Activated T-cell treated with anti-CD3 and anti-CD28 coated beads, Interleukin-2, amount 50 U/mL, for 1 hour (primary cell): ENCODE results near the gene CREB3L2.
"Not testable (repeated sequence)": the region's sequence is repeated elsewhere in the genome, so short reads cannot be mapped to it uniquely, and the experiment has no call there.

ENCODE experiments used
- DNase-seq: peaks from one replicate; pipeline ENCODE4 v3.0.0-alpha.2; 2020

Gene CREB3L2

DNA sequence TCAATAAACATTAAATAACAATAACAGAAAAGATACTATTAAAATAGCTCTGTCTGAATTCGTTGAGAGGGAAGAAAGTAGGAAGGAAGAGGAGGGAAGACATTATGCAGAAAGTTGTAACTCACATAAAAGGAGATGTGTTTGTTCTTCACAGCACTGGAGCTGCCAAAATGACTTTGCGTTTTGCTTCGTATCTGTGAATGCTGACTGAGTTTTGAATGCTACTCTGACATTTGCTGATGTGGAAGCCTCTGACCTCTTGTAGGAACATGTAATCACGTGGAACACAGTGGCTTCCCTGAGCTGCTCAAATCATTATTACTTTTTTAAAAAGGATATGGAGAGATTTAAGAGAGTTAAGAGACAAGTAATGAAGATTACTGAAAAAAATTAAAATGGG lies 139.5 kb downstream of the CREB3L2 start:
- no peak for DNase-seq

- DNase-seq: no peak
Observed at GRCh38 chr7:137860542-137860941, 141.3 kb downstream of the CREB3L2 start.

GRCh38 chr7:137853053-137853452 lies 148.8 kb downstream of the CREB3L2 start:
- DNase-seq: no peak

- no peak for DNase-seq
Observed at GRCh38 chr7:137852108-137852507, 149.8 kb downstream of the CREB3L2 start.

- no peak for DNase-seq
Observed at GRCh38 chr7:137850972-137851945, 150.6 kb downstream of the CREB3L2 start.

DNA sequence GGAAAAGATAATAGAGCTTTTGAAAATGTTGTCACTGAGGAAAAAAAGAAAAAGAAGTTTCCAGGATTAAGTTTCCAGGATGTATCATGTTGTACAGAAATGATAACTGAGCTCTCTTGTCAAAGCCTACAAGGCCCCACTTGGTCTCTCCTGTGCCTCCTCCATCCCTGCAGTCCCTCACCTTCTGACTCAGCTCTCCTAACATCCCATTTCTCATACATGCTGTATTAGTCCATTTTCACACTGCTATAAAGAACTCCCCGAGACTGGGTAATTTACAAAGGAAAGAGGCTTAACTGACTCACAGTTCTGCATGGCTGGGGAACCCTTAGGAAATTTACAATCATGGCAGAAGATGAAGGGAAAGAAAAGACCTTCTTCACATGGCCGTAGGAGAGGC lies 151.3 kb downstream of the CREB3L2 start:
- no peak for DNase-seq

- DNase-seq: no peak
Observed at GRCh38 chr7:137848095-137848494, 153.8 kb downstream of the CREB3L2 start.

DNA sequence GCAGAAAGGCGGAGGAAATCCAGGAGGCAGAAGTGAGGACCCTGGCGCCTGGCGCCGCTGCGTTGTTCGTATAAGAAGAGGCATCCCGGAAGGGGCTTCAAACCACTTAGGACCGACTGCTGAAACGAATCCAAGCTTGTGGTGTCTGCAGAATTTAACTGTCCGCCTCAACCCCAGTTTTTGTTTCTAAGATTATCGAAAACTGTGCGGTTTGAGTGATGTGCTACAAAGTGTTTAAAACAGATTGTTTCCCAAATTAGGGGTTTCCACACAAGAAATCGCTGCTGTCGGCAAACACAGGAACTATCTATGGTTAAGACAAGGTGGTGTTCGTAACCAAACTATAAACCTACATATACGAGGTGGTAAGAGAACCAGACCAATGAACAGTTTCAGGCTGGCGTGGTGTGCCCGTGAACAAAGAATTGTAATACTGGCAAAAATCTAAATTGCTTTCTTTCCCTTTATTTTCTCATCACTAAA lies 154.3 kb downstream of the CREB3L2 start:
- no peak for DNase-seq

DNA sequence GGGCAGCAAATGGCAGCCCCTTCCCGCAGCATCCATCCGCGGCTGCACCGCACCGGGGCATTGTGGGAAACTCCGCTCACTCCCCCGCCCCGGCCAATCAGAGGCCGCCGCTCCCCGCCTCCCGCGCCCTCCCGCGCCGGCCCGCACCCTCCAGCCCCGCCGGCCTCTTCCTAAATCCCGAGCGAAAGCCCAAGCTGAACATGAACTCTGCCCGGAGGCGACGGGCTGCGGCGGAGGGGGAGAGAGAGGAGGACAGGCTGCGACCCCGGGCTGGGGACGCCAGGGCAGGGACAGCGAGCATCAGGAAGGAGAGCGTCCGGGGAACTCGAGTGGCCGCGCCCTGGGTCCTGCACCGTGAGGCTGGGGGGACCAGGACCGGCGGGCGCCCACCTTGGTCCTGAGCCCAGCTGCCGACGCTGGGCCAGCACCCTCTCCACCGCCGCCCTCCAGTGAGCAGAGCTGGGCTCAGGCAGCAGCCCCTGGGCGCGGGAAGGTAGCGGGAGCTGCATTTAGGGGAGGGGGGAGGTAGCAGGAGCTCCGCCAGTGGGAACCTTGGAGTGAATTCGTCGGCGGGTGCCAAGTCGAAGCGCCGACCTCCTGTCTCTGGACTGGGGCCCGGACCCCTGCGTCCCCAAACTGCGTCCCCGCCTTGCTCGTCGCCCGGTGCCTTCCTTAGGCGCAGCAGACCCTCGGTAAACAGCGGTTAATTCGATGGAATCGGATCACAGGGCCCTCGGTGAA lies 154.9 kb downstream of the CREB3L2 start, which contains the start of gene DGKI:
DGKI (minus strand) TSS at position 148 of the 741 bp plus-strand sequence.
- DNase-seq: no peak

- peak; percentile 23 for DNase-seq
Observed at GRCh38 chr7:137846549-137846826, 155.4 kb downstream of the CREB3L2 start.

DNA sequence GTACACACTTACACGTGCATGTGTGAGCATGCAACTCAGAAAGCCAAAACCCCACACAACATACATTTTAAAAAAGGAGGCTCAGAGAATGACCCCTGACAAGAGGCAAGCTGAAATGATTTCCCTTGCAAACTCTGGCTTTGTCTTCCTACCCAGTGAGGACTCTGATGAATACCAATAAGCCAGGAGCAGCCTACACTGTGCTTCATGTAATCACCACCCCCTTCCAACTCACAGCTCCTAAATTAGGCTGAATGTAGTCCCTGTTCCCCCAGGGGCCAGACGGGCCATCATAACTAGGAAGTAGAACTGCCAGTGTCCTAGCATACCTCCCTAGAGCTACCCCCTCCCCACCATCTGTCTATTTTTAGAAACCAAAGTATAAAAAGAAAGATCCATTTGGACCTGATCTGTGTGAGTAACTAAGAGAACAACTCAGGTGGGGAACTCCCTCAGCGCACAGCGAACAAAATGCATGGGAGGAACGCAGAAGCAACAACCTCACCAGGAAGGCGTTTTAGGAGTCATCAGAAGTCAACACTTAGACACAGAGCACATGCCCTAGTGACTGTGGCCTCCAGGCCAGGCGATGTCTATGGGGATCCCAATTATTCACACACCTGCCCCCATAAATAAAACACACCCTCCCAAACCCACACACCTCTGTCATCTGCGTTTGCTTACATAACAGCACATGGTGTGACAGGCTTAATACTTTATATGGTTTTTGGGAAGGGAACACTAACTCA lies 157.0 kb downstream of the CREB3L2 start:
- no peak for DNase-seq

- DNase-seq: no peak
Observed at GRCh38 chr7:137839903-137840779, 161.7 kb downstream of the CREB3L2 start.

DNA sequence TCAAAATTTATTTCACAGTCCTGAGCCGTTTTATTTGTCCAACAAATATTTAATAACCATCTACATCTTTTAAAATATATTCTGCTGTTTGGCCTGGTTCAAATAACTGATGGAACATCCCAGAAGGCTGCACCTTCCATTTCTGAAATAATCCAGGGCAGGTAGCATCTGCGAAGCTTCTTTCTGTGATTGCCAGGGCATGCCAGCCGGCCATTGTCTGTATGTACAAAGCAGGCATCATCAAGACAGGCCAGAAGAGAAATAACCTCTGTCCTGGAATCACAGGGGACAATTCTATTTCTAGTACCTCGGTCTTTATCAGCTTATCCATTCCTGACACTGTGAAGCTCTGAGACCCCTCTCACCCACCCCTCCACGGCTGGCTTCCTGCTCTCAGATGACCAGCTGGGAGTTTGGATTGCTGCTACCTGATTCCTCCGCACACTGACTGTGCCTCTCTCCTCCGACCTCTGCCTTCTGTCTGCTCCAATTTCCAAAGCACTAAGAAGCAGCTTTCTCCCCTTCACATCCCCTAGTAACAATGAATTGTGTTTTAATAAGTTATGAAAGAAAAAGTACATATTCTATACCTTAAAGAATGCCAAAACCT lies 163.1 kb downstream of the CREB3L2 start:
- DNase-seq: no peak

DNA sequence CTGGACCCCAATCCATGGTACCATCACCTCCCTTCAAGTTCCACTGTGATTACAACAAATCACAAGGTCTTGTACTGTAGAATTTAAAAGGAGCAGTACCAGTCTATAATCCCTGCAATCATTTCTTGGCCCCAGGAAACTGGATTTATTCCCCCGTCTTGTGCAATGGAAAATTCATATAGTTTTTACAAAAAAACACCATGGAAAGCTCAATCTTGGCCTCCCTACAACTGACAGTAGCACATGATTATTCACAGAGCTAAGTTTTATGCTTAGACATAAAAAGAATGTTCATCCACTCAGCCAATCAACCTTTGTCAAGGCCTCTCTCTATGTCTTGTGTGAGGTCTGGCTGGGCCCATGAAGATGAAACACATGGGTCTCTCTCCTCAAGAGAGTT lies 165.3 kb downstream of the CREB3L2 start:
- no peak for DNase-seq

DNA sequence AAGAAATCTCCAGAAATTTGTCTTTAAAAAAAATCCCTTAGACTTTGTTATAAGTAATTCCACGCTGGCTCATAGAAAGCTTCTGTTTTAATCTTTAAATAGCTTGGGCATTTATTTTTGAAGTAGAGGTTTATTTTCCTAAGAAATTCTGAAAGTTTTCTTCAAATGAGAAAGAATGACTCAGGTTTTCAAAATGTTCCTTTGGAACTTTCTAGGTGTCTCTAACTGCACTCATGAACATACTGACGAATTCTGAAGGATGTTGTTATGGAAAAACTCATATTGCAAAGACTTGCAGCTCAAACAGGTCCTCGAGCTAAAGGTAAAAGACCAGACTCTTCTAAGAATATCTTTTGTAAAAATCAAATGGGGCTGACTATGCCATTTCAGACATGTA lies 165.8 kb downstream of the CREB3L2 start:
- DNase-seq: no peak

DNA sequence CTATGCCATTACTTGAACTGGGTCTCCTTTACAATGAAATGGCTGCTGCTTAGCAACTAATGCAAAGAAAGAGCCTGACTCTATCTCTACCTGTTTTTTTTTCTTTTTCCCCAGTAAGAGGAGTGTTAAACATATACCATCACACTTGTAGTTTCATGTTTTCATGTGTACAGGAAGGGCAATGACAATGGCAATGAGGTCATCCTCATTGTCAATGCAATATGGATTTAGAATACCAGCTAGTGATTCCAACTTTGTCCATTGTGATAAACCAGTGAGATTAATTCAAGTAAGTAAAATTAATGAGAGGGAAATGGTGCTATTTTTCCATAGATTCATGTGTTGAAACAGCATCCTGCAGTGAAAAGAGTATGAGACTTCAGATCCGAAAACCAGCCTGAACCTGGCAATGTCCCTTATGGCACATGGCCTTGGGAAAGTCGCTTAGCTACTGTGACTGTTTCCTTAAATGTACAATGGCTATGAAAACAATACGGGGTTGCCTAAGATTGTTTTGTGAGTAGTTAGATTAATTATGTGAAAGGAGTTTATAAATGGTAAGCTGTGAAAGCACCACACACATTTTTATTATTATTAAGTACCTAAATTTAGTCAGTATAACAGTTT lies 166.3 kb downstream of the CREB3L2 start:
- no peak for DNase-seq

DNA sequence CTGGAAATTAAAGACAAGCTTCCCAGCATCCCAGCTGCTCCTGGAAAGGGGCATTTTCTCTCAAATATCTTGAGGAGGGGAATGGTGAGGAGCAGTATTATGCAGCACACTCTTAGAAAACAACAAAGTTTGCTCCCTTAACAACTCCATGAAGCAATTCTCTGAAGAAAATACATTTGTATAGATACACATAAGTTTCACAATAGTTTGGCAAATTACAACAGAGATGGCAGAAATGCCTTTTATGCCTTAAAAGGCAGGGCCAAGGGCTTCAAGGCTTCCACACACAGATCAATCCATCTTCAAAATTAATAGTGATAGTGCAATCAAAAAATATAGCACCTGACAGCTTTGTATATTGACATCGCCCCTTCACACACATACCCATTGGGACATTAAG lies 167.3 kb downstream of the CREB3L2 start:
- no peak for DNase-seq

DNA sequence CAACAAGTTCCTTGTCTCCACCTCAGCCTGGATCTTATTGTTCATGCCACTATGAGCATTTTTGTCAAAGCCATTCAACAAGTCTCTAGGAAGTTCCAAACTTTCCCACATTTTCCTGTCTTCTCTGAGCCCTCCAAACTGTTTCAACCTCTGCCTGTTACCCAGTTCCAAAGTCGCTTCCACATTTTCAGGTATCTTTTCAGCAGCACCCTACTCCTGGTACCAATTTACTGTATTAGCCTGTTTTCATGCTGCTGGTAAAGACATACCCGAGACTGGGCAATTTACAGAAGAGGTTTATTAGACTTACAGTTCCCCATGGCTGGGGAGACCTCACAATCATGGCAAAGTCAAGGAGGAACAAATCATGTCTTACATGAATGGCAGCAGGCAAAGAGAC lies 168.9 kb downstream of the CREB3L2 start:
- not testable (repeated sequence) for DNase-seq

GRCh38 chr7:137832382-137832781 lies 169.5 kb downstream of the CREB3L2 start:
- no peak for DNase-seq

DNA sequence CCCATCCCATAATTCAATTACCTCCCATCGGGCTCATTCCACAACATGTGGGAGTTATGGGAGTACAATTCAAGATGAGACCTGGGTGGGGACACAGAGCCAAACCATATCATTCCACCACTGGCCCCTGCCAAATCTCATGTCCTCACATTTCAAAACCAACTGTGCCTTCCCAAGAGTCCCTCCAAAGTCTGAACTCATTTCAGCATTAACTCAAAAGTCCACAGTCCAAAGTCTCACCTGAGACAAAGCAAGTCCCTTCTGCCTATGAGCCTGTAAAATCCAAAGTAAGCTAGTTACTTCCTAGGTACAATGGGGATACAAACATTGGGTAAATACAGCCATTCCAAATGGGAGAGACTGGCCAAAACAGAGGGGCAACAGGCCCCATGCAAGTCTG lies 170.3 kb downstream of the CREB3L2 start:
- not testable (repeated sequence) for DNase-seq

DNA sequence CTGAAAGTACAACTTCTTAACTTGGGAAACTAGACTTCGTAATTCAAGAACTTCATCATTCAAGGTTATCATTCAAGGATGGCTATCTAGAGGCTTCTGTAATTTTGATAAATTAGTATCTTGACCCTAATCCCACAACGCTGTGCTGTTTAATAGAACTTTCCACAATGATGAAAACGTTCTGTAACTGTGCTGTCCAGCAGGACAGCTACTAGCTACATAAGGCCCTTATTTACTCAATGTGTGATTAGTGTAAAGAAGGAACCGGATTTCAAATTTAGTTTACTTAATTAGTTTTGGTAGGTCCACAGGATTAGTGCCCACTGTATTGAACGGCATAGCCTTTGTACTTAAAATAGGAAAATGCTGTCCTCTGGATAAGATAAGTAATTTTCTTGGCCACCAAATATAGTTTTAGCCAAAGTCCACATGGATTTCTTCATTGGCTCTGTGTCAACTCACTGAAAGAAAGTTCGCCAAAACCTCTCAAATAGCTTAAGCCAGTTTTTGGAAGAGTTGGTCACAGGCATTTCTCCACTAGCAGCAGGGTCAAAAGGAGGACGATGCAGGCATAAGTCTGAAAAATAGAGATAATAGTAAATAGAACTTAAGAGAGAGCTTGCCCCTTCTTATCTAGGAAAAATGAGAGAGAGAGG lies 172.4 kb downstream of the CREB3L2 start:
- no peak for DNase-seq
